Kidney (tissue), 14 donors: ENCODE data around the gene ZNF747. TPM values are rescaled to one million over a fixed set of nuclear protein-coding genes. Genes with fewer than 3 reads are reported as not detected.
"Not testable (repeated sequence)": the region's sequence is repeated elsewhere in the genome, so short reads cannot be mapped to it uniquely, and the experiment has no call there.

Experiments
- DNase-seq, 5 donors: peaks; one replicate each; pipeline ENCODE4 v3.0.0-alpha.2; 2013 to 2020
- FAIRE-seq: peaks from 2 replicates; lab custom pipeline; 2012; peaks lifted over from hg19 to GRCh38; lab: Jason Lieb, UNC
- H3K27ac ChIP-seq, 2 donors: one replicate each; pipeline ENCODE4 v1.7.0; 2013; ENCODE audit warnings: low read depth in 2 of 2, low read length in 2 of 2, inconsistent platforms in 1 of 2
- H3K27me3 ChIP-seq: one replicate; pipeline ENCODE4 v1.7.1; 2013; ENCODE audit warnings: low read length, inconsistent platforms; ENCODE audit not compliant: control insufficient read depth, insufficient read depth
- H3K36me3 ChIP-seq, 3 donors: one replicate each; pipeline versions ENCODE4 v1.7.0 to v1.7.1; 2013; ENCODE audit warnings: low read length in 3 of 3, control low read depth in 1 of 3, inconsistent platforms in 1 of 3; ENCODE audit not compliant: insufficient read depth in 3 of 3, control insufficient read depth in 2 of 3
- H3K4me1 ChIP-seq, 3 donors: one replicate each; pipeline versions ENCODE4 v1.7.0 to v1.7.1; 2013; ENCODE audit warnings: low read length in 3 of 3, inconsistent platforms in 1 of 3, low read depth in 1 of 3; ENCODE audit not compliant: control insufficient read depth in 2 of 3, insufficient read depth in 2 of 3
- H3K4me3 ChIP-seq, 3 donors: one replicate each; pipeline versions ENCODE4 v1.7.0 to v1.8.1; 2013; ENCODE audit warnings: low read length in 3 of 3, control low read depth in 1 of 3, inconsistent platforms in 1 of 3
- H3K9ac ChIP-seq, 3 donors: one replicate each; pipeline versions ENCODE4 v1.7.0 to v1.7.1; 2013; ENCODE audit warnings: low read length in 3 of 3, control low read depth in 1 of 3, inconsistent platforms in 1 of 3
- H3K9me3 ChIP-seq, 3 donors: one replicate each; pipeline versions ENCODE4 v1.7.0 to v1.7.1; 2013; ENCODE audit warnings: low read length in 3 of 3, control low read depth in 1 of 3, inconsistent platforms in 1 of 3; ENCODE audit not compliant: control insufficient read depth in 2 of 3, insufficient read depth in 1 of 3
- CTCF ChIP-seq: IDR thresholded peaks from 3 replicates; pipeline ENCODE4 v1.5.1; 2012; ENCODE audit warnings: mild to moderate bottlenecking, moderate library complexity, borderline replicate concordance; ENCODE audit not compliant: insufficient read depth; ENCODE audit errors: extremely low read depth
- intact Hi-C: fragments of 100-400 bp; cut with DNase I; formaldehyde crosslinking; loops from one replicate; pipeline ENCODE4 v1.11.1; 2022
- polyA plus RNA-seq: library from polyadenylated mRNA; stranded (reverse); fragments of 350-450 nt; fragmentation: Illumina TruSeq; extraction: RNeasy Lipid Tissue Mini Kit (QIAGEN cat#74804); gene quantifications from one replicate; pipeline ENCODE4 v1.2.3, GENCODE V29; 2014; ENCODE audit warnings: low read depth, low replicate concordance; ENCODE audit not compliant: insufficient read depth
- total RNA-seq: library from RNA; stranded (reverse); fragmentation: NEBNext Ultra II Directional; extraction: Animal tissue kit (Norgen Biotek cat#: 25700); gene quantifications from one replicate; pipeline ENCODE4 v1.2.1, GENCODE V29; 2021
- donor health status: control.
- donor health status: control.
- donor health status: control.
- donor health status: control.
- donor health status: control.
- donor health status: DM: yes; HTN: yes; CAD: no.
- donor health status: Normal renal cell carcinoma (clear cell type).

Gene ZNF747
- total and polyA plus RNA-seq, 2 donors from 2014 or later, result 10.1 to 11.6 TPM

DNA sequence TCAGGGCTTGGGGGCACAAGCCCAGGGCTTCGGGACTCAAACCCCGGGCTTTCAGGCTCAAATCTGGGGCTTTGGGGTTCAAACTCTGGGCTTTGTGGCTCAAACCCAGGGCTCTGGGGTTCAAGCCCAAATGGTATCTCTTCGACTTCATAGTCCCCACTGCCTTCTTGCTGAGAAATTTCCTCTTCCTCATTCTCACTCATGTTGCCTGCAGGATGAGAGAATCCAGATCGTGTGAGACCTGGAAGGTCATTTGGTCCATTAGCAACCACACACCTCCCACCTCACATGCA lies 8.9 kb downstream of the ZNF747 start:
- peaks cover 0 to 2% (median 0%) of the 10 kb centered on the region in 3 donors for H3K36me3 ChIP-seq
- no peak for TF ChIP-seq CTCF
- peak overlapping the region; percentile 82 to 93 for H3K27ac ChIP-seq
- H3K4me1 ChIP-seq, result peaks cover 4 to 22% (median 18%) of the 10 kb centered on the region in 3 donors
- DNase-seq (no peak), FAIRE-seq (no peak)
- H3K9ac ChIP-seq, result peak overlapping the region in 2 of 3 donors; percentile 48 to 78
- intact Hi-C loops, result no loop called here
- H3K4me3 ChIP-seq, result peak overlapping the region; percentile 54 to 62 (median 60)
- no peaks in the 10 kb centered on the region for H3K27me3 ChIP-seq
- no peaks in the 10 kb centered on the region for H3K9me3 ChIP-seq

- peak in 2 of 5 donors; percentile 62 to 80 for DNase-seq
- no peaks in the 10 kb centered on the region for H3K27me3 ChIP-seq
- no peaks in the 10 kb centered on the region for H3K36me3 ChIP-seq
- no peak for TF ChIP-seq CTCF
- H3K9ac ChIP-seq, result no peak overlapping the region
- intact Hi-C loops, result no loop called here
- H3K4me3 ChIP-seq, result no peak overlapping the region
- H3K4me1 ChIP-seq, result peaks cover 4 to 22% (median 18%) of the 10 kb centered on the region in 3 donors
- no peaks in the 10 kb centered on the region for H3K9me3 ChIP-seq
- no peak overlapping the region for H3K27ac ChIP-seq
- FAIRE-seq, result no peak
These were observed 9.8 kb downstream of the ZNF747 start for GRCh38 chr16:30524575-30525568.

GRCh38 chr16:30523768-30524574 lies 10.7 kb downstream of the ZNF747 start:
- H3K36me3 ChIP-seq, result no peaks in the 10 kb centered on the region
- intact Hi-C loops, result no loop called here

DNA sequence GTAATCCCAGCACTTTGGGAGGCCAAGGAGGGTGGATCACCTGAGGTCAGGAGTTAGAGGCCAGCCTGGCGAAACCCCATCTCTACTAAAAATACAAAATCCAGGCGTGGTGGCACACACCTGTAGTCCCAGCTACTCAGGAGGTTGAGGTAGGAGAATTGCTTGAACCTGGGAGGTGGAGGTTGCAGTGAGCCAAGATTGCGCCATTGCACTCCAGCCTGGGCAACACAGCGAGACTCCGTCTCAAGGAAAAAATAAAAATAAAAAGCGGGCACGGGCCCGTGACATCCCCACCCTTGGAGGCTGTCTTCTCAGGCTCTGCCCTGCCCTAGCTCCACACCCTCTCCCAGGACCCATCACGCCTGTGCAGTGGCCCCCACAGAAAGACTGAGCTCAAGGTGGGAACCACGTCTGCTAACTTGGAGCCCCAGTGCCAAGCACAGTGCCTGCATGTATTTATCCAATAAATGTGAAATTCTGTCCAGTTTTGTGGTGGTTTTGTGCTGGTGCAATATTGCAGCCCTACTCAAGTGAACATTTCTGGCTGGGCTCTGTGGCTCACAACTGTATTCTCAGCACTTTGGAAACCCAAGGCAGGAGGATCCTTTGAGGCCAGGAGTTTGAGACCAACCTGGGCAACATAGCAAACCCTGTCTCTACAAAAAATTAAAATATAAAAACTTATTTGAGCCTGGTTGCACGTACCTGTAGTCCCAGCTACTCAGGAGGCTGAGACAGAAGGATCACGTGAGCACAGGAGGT lies 11.8 kb downstream of the ZNF747 start:
- H3K4me3 ChIP-seq, H3K9me3 ChIP-seq, H3K9ac ChIP-seq, H3K27me3 ChIP-seq, FAIRE-seq, H3K27ac ChIP-seq, intact Hi-C loops, H3K36me3 ChIP-seq: not testable (repeated sequence)
- peak in 1 of 5 donors; percentile 25 for DNase-seq
- H3K4me1 ChIP-seq, result peaks cover 4 to 19% (median 17%) of the 10 kb centered on the region in 3 donors

More at GRCh38 chr16:30523768-30524574, 10.7 kb downstream of the ZNF747 start:
- Histone ChIP-seq H3K4me1 (peaks cover 4 to 22% (median 18%) of the 10 kb centered on the region in 3 donors), H3K4me3 (no peak overlapping the region), H3K9ac (no peak overlapping the region), H3K27me3 (no peaks in the 10 kb centered on the region), H3K9me3 (no peaks in the 10 kb centered on the region), H3K27ac (no peak overlapping the region)
- TF ChIP-seq CTCF, result no peak
- no peak for FAIRE-seq
- DNase-seq, result peak in 1 of 5 donors; percentile 73
